Nucleus accumbens (tissue), 56 donors: ENCODE results near the gene TAF3.
"Not testable (repeated sequence)": the region's sequence is repeated elsewhere in the genome, so short reads cannot be mapped to it uniquely, and the experiment has no call there.

Experiments
- DNase-seq, 56 donors: peaks; one replicate each; lab custom pipeline; 2025; lab: John Stamatoyannopoulos, UW

The TAF3 gene

GRCh38 chr10:7808686-7809267 is 9.5 kb upstream of the TAF3 start:
- DNase-seq, result no peak

GRCh38 chr10:7810443-7810842 is 7.9 kb upstream of the TAF3 start:
- DNase-seq, result no peak

DNA sequence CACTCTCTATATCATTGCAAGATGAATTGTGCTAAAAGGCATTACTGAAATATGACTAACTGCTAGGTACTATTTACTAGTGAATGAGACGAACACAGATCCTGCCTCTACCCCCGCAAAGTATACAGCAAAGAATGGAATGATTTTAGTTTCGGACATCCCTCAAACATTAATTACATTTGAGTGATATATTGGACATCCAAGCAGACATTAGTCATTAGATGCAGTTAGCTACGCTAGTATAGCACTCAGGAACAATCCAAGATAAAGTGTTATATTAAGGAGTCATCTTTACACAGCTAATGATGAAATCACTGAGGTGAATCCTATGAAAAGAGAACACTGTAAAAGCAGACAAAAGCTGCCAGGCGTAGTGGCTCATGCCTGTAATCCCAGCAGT is 7.3 kb upstream of the TAF3 start:
- DNase-seq, result no peak

- not testable (repeated sequence) for DNase-seq
Observed at GRCh38 chr10:7811743-7812142, 6.6 kb upstream of the TAF3 start.

DNA sequence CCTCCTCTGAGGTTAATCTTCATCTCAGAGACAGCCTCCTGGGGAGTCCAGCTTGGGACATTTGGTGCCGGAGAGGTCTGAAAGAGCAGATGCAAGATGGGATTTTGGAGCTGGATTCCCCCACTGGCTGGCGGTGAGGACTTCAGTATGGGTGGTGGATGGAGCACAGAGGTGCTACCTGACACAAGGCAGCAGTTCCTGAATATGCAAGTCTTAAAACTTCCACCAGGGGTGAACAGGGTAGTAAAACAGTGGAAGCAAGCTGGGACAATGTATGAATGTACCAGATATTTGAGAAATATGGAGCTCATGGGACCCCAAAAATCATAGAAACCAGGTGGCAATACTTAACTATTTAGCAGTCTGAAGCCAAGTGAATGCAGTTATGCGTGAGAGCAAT is 4.8 kb upstream of the TAF3 start:
- no peak for DNase-seq

DNA sequence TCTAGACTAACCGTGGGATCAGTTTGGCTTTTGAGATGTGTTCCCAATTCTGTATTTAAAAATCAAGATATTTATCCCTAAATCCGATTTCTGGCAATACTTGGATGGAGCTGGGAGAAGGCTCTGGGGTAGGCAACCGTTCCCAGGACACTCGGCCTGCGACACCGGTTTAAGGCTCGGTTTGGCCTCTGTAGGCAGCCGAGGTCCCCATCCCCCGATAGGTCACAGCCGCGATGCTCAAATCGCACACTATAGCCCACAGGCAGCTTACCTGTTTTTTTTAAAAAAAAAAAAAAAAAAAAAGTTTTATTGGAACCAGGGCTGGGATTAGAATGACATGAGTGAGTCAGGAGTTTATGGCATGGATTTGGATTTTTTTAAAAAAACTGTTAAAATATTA is 729 bp upstream of the TAF3 start:
- no peak for DNase-seq

DNA sequence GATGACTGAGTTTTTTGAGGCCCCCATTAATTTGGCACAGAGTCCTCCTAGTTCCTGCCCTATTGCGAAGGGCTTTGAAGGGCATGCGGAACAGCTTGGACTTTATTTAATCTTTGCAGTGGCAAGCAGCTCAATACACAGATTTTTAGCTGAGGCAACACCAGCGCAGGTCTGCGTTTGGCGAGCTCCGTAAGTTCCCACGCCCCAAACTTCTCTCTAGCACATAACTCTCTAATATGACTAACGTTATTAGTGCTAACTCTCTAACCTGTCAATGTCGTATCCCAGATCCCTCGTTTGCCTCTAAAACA is 366 bp upstream of the TAF3 start:
- no peak for DNase-seq

DNA sequence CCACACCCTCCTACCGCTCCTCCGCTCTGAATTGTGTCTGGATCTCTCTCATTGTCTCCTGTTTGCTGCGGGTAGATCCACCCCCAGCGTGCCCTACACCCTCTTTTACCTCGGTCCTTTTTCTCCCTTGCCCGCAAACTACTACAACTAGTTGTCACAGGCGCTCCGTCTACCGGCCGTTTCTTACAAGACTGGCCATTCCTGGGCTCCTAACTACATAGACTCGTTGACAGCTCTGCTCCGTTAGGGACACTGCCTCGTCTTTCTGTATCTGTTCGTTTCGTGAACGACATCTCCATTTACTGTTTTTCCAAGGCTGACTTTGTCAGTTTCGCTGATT is 786 bp downstream of the TAF3 start:
- DNase-seq, result peak in 34 of 56 donors; percentile 4 to 63 (median 33)

GRCh38 chr10:7824251-7824650 is 5.9 kb downstream of the TAF3 start:
- DNase-seq, result no peak

GRCh38 chr10:7826971-7827370 is 8.7 kb downstream of the TAF3 start:
- no peak for DNase-seq

DNA sequence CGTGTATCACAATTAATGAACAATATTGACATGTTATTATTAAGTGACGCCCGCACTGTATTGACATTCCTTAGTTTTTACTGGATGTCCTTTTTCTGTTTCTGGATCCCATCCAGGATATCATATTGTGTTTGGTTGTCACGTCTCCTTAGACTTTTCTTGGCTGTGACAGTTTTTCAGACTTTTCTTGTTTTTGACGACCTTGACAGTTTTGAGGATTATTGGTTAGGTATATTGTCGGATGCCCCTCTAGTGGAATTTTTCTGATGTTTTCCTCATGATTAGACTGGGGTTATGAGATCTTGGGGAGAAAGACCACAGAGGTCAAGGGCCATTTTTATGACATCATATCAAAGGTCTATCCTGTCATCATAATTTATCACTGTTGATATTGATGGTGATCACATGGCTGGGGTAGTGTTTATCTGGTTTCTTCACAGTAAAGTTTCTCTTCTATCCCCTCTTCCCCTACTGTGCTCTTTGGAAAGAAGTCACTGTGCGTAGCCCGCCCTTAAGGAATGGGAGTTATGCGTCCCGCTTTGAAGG is 11.1 kb downstream of the TAF3 start:
- no peak for DNase-seq

- no peak for DNase-seq
Observed at GRCh38 chr10:7832060-7832459, 13.8 kb downstream of the TAF3 start.

GRCh38 chr10:7833210-7833609 is 14.9 kb downstream of the TAF3 start:
- DNase-seq, result no peak

DNA sequence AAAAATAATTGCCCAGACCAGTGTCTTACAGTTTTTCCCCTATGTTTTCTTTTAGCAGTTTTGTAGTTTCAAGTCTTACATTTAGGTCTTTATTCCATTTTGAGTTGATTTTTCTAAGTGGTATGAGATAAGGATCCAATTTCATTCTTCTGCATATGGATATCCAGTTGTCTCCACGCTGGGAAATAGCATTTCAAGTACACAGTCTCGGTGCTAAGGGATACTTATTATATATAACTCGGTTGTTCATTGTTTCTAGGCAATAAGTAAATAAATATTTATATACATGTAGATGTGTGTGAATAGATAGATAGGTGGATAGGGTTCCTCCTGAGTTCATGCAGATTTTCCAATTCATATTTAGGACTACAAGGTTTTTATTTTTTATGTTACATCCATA is 16.0 kb downstream of the TAF3 start:
- no peak for DNase-seq

DNA sequence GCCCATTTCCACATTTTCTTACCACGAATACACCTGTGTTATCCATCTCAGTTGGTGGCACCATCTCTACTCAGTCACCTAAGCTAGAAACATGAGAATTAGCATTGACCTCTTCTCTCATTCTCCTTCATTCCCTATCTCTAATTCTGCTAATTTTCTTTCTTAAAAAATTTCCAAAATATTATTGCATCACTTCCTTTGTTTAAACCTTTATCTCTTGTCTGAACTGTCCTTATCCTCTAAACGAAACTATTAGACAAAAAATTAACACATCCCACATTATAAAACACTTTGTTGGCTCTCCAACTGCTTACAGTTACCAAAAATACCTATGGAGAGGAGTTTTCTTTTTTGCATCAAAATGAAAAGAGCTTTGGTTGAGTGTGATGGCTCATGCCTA is 18.3 kb downstream of the TAF3 start:
- DNase-seq, result no peak

DNA sequence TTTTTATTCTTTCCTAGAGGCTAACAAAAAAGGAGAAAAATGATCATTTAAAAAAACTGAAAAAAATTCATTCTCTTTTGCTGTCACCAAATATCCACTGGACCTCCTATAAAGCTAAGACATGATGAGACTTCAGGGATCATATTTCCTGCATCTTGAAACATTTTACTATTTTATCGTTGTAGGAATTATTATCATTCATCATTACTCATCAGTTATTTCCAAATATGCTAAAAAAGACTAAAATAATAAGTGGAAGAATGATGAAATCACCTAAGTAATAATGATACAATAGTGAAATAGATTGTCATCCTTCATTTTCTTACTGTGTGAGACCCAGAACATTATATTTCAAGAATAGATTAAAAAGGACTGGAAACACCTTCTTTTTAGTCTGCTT is 28.3 kb downstream of the TAF3 start:
- no peak for DNase-seq

GRCh38 chr10:7853226-7853842 is 35.0 kb downstream of the TAF3 start:
- no peak for DNase-seq

DNA sequence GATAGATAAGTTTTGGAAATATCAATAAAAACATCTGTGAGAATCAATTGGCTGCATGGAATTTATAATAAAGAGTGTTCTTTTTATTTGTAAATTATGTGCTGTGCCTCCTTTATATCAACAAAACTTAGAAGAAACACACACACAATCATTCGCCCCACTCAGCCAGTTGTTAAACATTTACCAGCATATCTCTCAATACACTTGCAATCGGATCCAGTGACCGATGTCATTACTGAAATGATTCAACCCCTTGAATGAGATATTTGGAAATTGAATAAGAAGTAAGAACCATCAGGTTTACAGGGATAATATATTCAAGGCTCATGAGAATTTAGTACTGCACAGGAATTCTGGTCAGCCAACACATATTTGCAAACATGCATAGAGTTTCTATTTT is 35.6 kb downstream of the TAF3 start:
- no peak for DNase-seq

GRCh38 chr10:7855205-7855604 is 36.9 kb downstream of the TAF3 start:
- no peak for DNase-seq

DNA sequence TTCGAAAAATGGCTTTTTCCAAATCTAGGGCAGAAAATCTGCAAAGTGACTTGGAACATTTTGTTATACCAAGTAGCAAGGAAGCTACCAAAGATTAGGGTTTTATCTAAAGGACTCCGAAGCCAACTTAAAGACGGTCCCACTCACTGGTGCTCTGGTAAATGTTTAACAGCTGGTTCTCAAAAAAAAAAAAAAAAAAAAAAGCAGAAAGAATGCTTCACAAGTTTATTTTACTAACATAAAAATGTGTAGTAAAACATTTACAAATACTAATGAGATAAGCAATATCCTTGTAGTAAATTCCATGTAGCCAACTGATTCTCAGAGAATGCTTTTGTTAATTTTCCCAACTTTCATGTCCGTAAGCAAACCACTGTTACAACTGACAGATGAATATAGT is 38.4 kb downstream of the TAF3 start:
- DNase-seq, result no peak

- DNase-seq, result peak in 7 of 56 donors; percentile 4 to 29 (median 8)
Observed at GRCh38 chr10:7857262-7857661, 39.0 kb downstream of the TAF3 start.

- DNase-seq, result no peak
Observed at GRCh38 chr10:7861509-7862120, 43.3 kb downstream of the TAF3 start.
